ENCODE data around the gene COMMD1.

DNA sequence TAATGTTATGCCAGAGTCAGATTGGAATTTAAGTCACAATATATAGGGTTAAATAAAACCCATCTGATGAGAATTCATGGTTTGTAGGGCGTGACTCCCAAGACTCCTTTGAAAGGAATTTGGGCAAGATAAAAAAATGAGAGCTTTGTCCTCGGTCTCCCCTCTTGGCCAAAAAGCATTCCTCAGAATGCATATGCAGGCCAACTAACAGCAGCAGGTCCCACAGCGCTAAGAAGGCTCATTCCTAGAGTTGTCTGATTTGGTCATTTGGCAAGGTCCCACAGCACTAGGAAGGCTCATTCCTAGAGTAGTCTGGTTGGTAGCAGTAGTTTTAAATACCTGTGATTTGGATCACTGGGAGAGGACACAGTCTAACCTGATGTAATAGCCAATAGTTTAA, 184.2 kb downstream of the COMMD1 start:
- TF ChIP-seq, protein P1, sequence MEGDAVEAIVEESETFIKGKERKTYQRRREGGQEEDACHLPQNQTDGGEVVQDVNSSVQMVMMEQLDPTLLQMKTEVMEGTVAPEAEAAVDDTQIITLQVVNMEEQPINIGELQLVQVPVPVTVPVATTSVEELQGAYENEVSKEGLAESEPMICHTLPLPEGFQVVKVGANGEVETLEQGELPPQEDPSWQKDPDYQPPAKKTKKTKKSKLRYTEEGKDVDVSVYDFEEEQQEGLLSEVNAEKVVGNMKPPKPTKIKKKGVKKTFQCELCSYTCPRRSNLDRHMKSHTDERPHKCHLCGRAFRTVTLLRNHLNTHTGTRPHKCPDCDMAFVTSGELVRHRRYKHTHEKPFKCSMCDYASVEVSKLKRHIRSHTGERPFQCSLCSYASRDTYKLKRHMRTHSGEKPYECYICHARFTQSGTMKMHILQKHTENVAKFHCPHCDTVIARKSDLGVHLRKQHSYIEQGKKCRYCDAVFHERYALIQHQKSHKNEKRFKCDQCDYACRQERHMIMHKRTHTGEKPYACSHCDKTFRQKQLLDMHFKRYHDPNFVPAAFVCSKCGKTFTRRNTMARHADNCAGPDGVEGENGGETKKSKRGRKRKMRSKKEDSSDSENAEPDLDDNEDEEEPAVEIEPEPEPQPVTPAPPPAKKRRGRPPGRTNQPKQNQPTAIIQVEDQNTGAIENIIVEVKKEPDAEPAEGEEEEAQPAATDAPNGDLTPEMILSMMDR (IDR thresholded peaks at IDR 0.05) = no peak
- TF ChIP-seq POLR2A (IDR thresholded peaks at IDR 0.05; ENCODE audit: low read length) = no peak
- TF ChIP-seq, protein P2, sequence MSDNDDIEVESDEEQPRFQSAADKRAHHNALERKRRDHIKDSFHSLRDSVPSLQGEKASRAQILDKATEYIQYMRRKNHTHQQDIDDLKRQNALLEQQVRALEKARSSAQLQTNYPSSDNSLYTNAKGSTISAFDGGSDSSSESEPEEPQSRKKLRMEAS (IDR thresholded peaks at IDR 0.05) = no peak
- no peak for TF ChIP-seq JUNB (IDR thresholded peaks at IDR 0.05)
- no peak for TF ChIP-seq REST (IDR thresholded peaks at IDR 0.05)
- TF ChIP-seq EP300 (IDR thresholded peaks at IDR 0.05) = no peak
- no peak for TF ChIP-seq PBX3 (IDR thresholded peaks at IDR 0.05)
- no peak for TF ChIP-seq RARB (CRISPR knock-in tag; IDR thresholded peaks at IDR 0.05)
- TF ChIP-seq, protein P3, sequence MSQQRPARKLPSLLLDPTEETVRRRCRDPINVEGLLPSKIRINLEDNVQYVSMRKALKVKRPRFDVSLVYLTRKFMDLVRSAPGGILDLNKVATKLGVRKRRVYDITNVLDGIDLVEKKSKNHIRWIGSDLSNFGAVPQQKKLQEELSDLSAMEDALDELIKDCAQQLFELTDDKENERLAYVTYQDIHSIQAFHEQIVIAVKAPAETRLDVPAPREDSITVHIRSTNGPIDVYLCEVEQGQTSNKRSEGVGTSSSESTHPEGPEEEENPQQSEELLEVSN (IDR thresholded peaks at IDR 0.05; ENCODE audit: borderline replicate concordance, low read depth) = no peak
- TF ChIP-seq MAFK (IDR thresholded peaks at IDR 0.05; ENCODE audit: partially characterized antibody) = no peak
- no peak for TF ChIP-seq KDM5A (IDR thresholded peaks at IDR 0.05)
